KMS-11 (cell line): ENCODE measurements around the gene SEPTIN12.

ENCODE experiments used
- H2AFZ ChIP-seq: fragments of 200-600 bp; sonication (generic); 2 replicates; pipeline ENCODE4 v1.6.1; 2016; ENCODE audit warnings: antibody characterized with exemption, mixed run types, low read depth
- H3K27ac ChIP-seq: fragments of 200-600 bp; sonication (generic); 2 replicates; pipeline ENCODE4 v1.6.1; 2016; ENCODE audit warnings: mild to moderate bottlenecking, mixed run types
- H3K27me3 ChIP-seq: fragments of 200-600 bp; sonication (generic); 2 replicates; pipeline ENCODE4 v1.6.1; 2017; ENCODE audit warnings: mild to moderate bottlenecking, low read depth, mixed run types, moderate library complexity; ENCODE audit not compliant: insufficient read depth
- H3K36me3 ChIP-seq: fragments of 200-600 bp; sonication (generic); 2 replicates; pipeline ENCODE4 v1.6.1; 2017; ENCODE audit warnings: mild to moderate bottlenecking, mixed run types; ENCODE audit not compliant: insufficient read depth
- H3K4me1 ChIP-seq: fragments of 200-600 bp; sonication (generic); 2 replicates; pipeline ENCODE4 v1.6.1; 2016; ENCODE audit warnings: mild to moderate bottlenecking, low read depth, mixed run types; ENCODE audit not compliant: poor library complexity, severe bottlenecking
- H3K4me2 ChIP-seq: fragments of 200-600 bp; sonication (generic); 2 replicates; pipeline ENCODE4 v1.7.0; 2016; ENCODE audit warnings: mild to moderate bottlenecking, mixed run types
- H3K4me3 ChIP-seq: fragments of 200-600 bp; sonication (generic); IDR thresholded peaks from 2 replicates; pipeline ENCODE4 v1.6.1; 2017; ENCODE audit warnings: low read depth, low read length, mixed read lengths; ENCODE audit not compliant: insufficient read depth
- H3K79me2 ChIP-seq: fragments of 200-600 bp; sonication (generic); 2 replicates; pipeline ENCODE4 v1.6.1; 2016; ENCODE audit warnings: low read depth, mixed run types; ENCODE audit not compliant: insufficient read depth
- H3K9ac ChIP-seq: fragments of 200-600 bp; sonication (generic); 2 replicates; pipeline ENCODE4 v1.6.1; 2016; ENCODE audit warnings: mild to moderate bottlenecking, mixed run types
- H4K20me1 ChIP-seq: fragments of 200-600 bp; sonication (generic); 2 replicates; pipeline ENCODE4 v1.6.1; 2016; ENCODE audit warnings: mild to moderate bottlenecking, mixed run types; ENCODE audit not compliant: insufficient read depth
- CTCF ChIP-seq: fragments of 200-600 bp; sonication (generic); conservative IDR thresholded peaks from 2 replicates; pipeline ENCODE4 v1.6.1; 2017; ENCODE audit warnings: low read depth, mild to moderate bottlenecking, antibody characterized with exemption, low read length, moderate library complexity, mixed read lengths

SEPTIN12 gene

GRCh38 chr16:4746991-4747574 is 41.1 kb downstream of the SEPTIN12 start:
- H3K79me2 ChIP-seq, result no peaks in the 10 kb centered on the region
- H3K4me1 ChIP-seq, result no peaks in the 10 kb centered on the region
- no peaks in the 10 kb centered on the region for H3K36me3 ChIP-seq
- no peaks in the 10 kb centered on the region for H3K27me3 ChIP-seq
- TF ChIP-seq CTCF, result no peak
- no peaks in the 10 kb centered on the region for H4K20me1 ChIP-seq
- H2AFZ ChIP-seq, result no peak overlapping the region
- no peak overlapping the region for H3K9ac ChIP-seq
- no peak overlapping the region for H3K4me2 ChIP-seq
- H3K27ac ChIP-seq, result no peak overlapping the region
- H3K4me3 ChIP-seq, result no peak overlapping the region

GRCh38 chr16:4746215-4746614 is 41.9 kb downstream of the SEPTIN12 start:
- no peaks in the 10 kb centered on the region for H4K20me1 ChIP-seq
- no peak for TF ChIP-seq CTCF

GRCh38 chr16:4745274-4745569 is 42.9 kb downstream of the SEPTIN12 start:
- no peak overlapping the region for H3K9ac ChIP-seq
- no peak for TF ChIP-seq CTCF

More at GRCh38 chr16:4746215-4746614, 41.9 kb downstream of the SEPTIN12 start:
- no peaks in the 10 kb centered on the region for H3K79me2 ChIP-seq
- no peaks in the 10 kb centered on the region for H3K4me1 ChIP-seq
- no peak overlapping the region for H3K27ac ChIP-seq
- no peak overlapping the region for H2AFZ ChIP-seq
- no peak overlapping the region for H3K4me2 ChIP-seq
- H3K27me3 ChIP-seq, result no peaks in the 10 kb centered on the region
- no peak overlapping the region for H3K4me3 ChIP-seq
- H3K36me3 ChIP-seq, result no peaks in the 10 kb centered on the region
- no peak overlapping the region for H3K9ac ChIP-seq

GRCh38 chr16:4744555-4745273 is 43.4 kb downstream of the SEPTIN12 start:
- Histone ChIP-seq H3K27me3 (no peaks in the 10 kb centered on the region), H3K79me2 (no peaks in the 10 kb centered on the region), H3K36me3 (no peaks in the 10 kb centered on the region), H3K9ac (no peak overlapping the region), H3K4me3 (no peak overlapping the region), H3K4me1 (no peaks in the 10 kb centered on the region), H4K20me1 (no peaks in the 10 kb centered on the region), H3K27ac (no peak overlapping the region), H3K4me2 (no peak overlapping the region), H2AFZ (no peak overlapping the region)
- TF ChIP-seq CTCF, result no peak

More at GRCh38 chr16:4745274-4745569, 42.9 kb downstream of the SEPTIN12 start:
- H3K36me3 ChIP-seq, result no peaks in the 10 kb centered on the region
- H3K4me2 ChIP-seq, result no peak overlapping the region
- no peak overlapping the region for H3K4me3 ChIP-seq
- no peak overlapping the region for H3K27ac ChIP-seq
- no peaks in the 10 kb centered on the region for H3K27me3 ChIP-seq
- no peak overlapping the region for H2AFZ ChIP-seq
- H3K79me2 ChIP-seq, result no peaks in the 10 kb centered on the region
- no peaks in the 10 kb centered on the region for H3K4me1 ChIP-seq
- H4K20me1 ChIP-seq, result no peaks in the 10 kb centered on the region
